ENCODE data around the gene ABTB2. TPM values are rescaled to one million over a fixed set of nuclear protein-coding genes. Genes with fewer than 3 reads are reported as not detected.
A peak's percentile ranks its signal among the peaks of the same experiment; 100 is the strongest.

ABTB2 gene
- total RNA-seq, 1 experiment from 2014 or later, result 5.5 TPM

GRCh38 chr11:34274712-34275398 lies 83.0 kb downstream of the ABTB2 start:
- H3K27me3 Mint-ChIP-seq (ENCODE audit: low read depth), result no peaks in the 10 kb centered on the region; the same call in 1 of the 2 replicates
- Histone ChIP-seq H3K56ac (ENCODE audit: insufficient read length, low read depth, low read length) (no peak overlapping the region), H3K23ac (ENCODE audit: insufficient read length, low read depth, low read length) (no peak overlapping the region), H3K79me1 (ENCODE audit: insufficient read depth, low read depth, low read length, poor library complexity, severe bottlenecking) (no peaks in the 10 kb centered on the region), H2BK5ac (ENCODE audit: insufficient read length, low read length) (no peak overlapping the region), H3K4ac (ENCODE audit: low read depth, low read length) (no peak overlapping the region), H4K5ac (ENCODE audit: insufficient read length, low read depth, low read length) (no peak overlapping the region), H3K18ac (ENCODE audit: insufficient read length, low read depth, low read length) (no peak overlapping the region), H3K14ac (ENCODE audit: insufficient read depth, low read length) (no peak overlapping the region), H4K91ac (ENCODE audit: insufficient read length, low read depth, low read length) (no peak overlapping the region), H3K27ac (ENCODE audit: insufficient read length, low read depth, low read length) (no peak overlapping the region), H2BK20ac (ENCODE audit: low read depth, low read length, poor library complexity, severe bottlenecking) (no peak overlapping the region), H2AFZ (ENCODE audit: low read length) (no peak overlapping the region), H3K4me2 (ENCODE audit: insufficient read depth, insufficient read length, low read length) (no peak overlapping the region), H3K9ac (ENCODE audit: extremely low read depth, insufficient read length, low read length) (no peak overlapping the region), H3K27me3 (ENCODE audit: insufficient read depth, low read length) (no peaks in the 10 kb centered on the region), H3K79me2 (ENCODE audit: insufficient read depth, low read length) (no peaks in the 10 kb centered on the region), H3K23me2 (ENCODE audit: insufficient read length, low read depth, low read length, poor library complexity, severe bottlenecking) (no peaks in the 10 kb centered on the region), H4K20me1 (ENCODE audit: control insufficient read depth, insufficient read depth, insufficient read length) (no peaks in the 10 kb centered on the region), H3T11ph (ENCODE audit: low read length) (no peak overlapping the region), H2BK120ac (ENCODE audit: low read depth, low read length, poor library complexity, severe bottlenecking) (no peak overlapping the region), H2BK12ac (ENCODE audit: insufficient read length, low read depth, low read length) (no peak overlapping the region), H4K8ac (replicated peaks; ENCODE audit: insufficient read length, low read depth, low read length) (no peak overlapping the region), H2BK15ac (ENCODE audit: low read depth, low read length) (no peak overlapping the region), H3K4me1 (ENCODE audit: insufficient read depth, low read length) (no peaks in the 10 kb centered on the region), H3K9me3 (ENCODE audit: control insufficient read depth, low read depth, low read length) (no peaks in the 10 kb centered on the region), H2AK5ac (ENCODE audit: insufficient read length, low read length) (no peak overlapping the region)
- no peak for TF ChIP-seq CTCF (conservative IDR thresholded peaks at IDR 0.05)
- no peaks in the 10 kb centered on the region for H3K9me3 Mint-ChIP-seq
- no peaks in the 10 kb centered on the region for H3K36me3 Mint-ChIP-seq (ENCODE audit: insufficient read depth in 1 of 3, low read depth in 3 of 3)
- no peak overlapping the region for H3K4me3 Mint-ChIP-seq
- H3K27ac Mint-ChIP-seq, result peak overlapping the region in 1 of 3 experiments; percentile 34; a peak in 1 of 7 replicates
- no peak for DNase-seq
- no CpG with 5 or more reads among the region's 11 CpGs for WGBS (ENCODE audit: extremely low coverage, insufficient read length, low lambda C conversion rate)
- H3K4me1 Mint-ChIP-seq, result peaks cover 9 to 13% of the 10 kb centered on the region in 2 experiments; a peak in 2 of 4 replicates
